Epithelial cell of esophagus (primary cell): ENCODE data around the gene CNEP1R1.

Source experiments
- DNase-seq: peaks from one replicate; pipeline ENCODE4 v3.0.0; 2010; ENCODE audit warnings: low read depth
- H3K4me3 ChIP-seq: 2 replicates; pipeline ENCODE4 v1.5.1; 2011; ENCODE audit warnings: mild to moderate bottlenecking, low read length, control low read depth
- CTCF ChIP-seq: IDR thresholded peaks from 2 replicates; pipeline ENCODE4 v1.5.1; 2011; ENCODE audit warnings: low read depth, mild to moderate bottlenecking, low read length, control low read depth, inconsistent platforms; ENCODE audit not compliant: insufficient read depth; ENCODE audit errors: missing control alignments

Gene CNEP1R1

GRCh38 chr16:50040710-50041109 is 15.7 kb downstream of the CNEP1R1 start:
- no peak overlapping the region for H3K4me3 ChIP-seq
- DNase-seq = no peak
- TF ChIP-seq CTCF = no peak

DNA sequence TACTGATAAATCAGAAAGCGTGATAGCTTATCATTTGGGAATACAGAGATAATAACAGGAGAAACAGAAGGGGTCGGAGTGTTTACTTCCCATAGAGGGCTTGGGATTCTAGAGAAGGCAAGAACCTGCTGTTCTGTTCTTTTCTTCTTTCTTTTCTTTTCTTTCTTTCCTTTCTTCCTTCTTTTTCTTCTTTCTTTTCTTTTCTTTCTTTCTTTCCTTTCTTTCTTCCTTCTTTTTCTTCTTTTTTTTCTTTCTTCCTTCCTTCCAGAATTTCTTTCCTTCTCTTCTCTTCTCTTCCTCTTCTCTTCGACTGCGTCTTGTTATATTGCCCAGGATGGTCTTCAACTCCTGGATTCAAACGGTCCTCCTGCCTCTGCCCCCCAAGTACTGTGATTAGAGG is 18.3 kb downstream of the CNEP1R1 start:
- DNase-seq = no peak

GRCh38 chr16:50045412-50045811 is 20.4 kb downstream of the CNEP1R1 start:
- no peak for TF ChIP-seq CTCF
- DNase-seq = no peak
- H3K4me3 ChIP-seq = no peak overlapping the region

More for the DNA sequence above, 18.3 kb downstream of the CNEP1R1 start:
- no peak for TF ChIP-seq CTCF
- no peak overlapping the region for H3K4me3 ChIP-seq

DNA sequence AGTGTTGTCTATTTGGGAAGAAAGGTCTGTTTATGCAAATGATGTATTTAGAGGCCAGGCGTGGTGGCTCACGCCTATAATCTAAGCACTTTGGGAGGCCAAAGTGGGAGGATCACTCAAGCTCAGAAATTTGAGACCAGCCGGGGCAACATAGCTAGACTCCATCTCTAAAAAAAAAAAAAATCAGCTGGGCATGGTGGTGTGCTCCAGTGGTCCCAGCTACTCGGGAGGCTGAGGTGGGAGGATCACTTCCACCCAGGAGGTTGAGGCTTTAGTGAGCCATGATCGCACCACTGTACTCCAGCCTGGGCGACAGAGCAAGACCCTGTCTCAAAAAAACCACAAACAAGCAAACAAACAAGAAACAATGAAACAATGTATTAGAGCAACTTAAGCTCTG is 21.8 kb downstream of the CNEP1R1 start:
- TF ChIP-seq CTCF = no peak
- DNase-seq = no peak

DNA sequence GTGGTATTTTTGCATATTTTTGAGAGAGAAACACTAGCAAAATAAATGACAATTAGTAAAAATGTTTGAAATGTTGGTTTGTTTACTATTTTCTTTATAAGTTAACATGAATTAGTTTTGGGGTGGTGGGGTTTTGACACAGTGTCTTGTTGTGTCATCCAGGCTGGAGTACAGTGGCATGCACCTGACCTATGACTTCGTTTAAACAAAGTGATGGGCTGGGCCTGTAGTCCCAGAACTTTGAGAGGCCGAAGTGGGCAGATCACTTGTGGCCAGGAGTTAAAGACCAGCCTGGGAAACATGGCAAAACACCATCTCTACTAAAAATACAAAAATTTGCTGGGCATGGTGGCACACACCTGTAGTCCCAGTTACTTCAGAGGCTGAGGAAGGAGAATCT is 22.8 kb downstream of the CNEP1R1 start:
- no peak for DNase-seq
- no peak for TF ChIP-seq CTCF

More for the DNA sequence above, 21.8 kb downstream of the CNEP1R1 start:
- H3K4me3 ChIP-seq = no peak overlapping the region

DNA sequence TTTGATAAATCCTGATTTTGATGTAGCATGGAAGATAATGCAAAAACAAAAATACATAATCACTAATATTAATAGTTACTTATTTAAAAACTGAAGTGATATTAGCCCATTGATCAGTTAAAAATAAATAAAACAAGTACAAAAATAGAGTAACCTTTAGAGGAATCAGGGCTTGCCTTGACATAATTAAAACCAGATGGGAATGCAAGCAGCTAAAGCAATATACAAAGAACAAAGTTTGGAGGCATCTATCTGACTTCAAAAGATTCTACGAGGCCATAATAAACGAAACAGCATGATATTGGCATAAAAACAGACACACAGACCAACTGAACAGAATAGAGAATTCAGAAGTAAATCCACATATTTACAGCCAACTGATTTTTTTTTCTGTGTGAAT is 25.8 kb downstream of the CNEP1R1 start:
- no peak for TF ChIP-seq CTCF
- H3K4me3 ChIP-seq = no peak overlapping the region
- no peak for DNase-seq

More for the DNA sequence above, 22.8 kb downstream of the CNEP1R1 start:
- H3K4me3 ChIP-seq = no peak overlapping the region

GRCh38 chr16:50056226-50056625 is 31.2 kb downstream of the CNEP1R1 start:
- no peak for TF ChIP-seq CTCF
- no peak overlapping the region for H3K4me3 ChIP-seq
- DNase-seq = no peak
